T-helper 2 cell treated with Interferon-gamma antibody and Interleukin-4, amounts not matched to agents 100 ng/mL and 5 ng/mL, for 36 hours (primary cell): ENCODE measurements around the gene LDAH. TPM values are rescaled to one million over a fixed set of nuclear protein-coding genes. Genes with fewer than 3 reads are reported as not detected.
"Not testable (repeated sequence)": the region's sequence is repeated elsewhere in the genome, so short reads cannot be mapped to it uniquely, and the experiment has no call there.

Experiments
- intact Hi-C: fragments of 100-400 bp; cut with micrococcal nuclease; formaldehyde crosslinking; loops from one replicate; pipeline ENCODE4 v1.15.1; 2023
- total RNA-seq: library from RNA; stranded (reverse); gene quantifications from 2 replicates; pipeline ENCODE4 v1.2.3, GENCODE V29; 2022

The LDAH gene
- total RNA-seq, 1 donor from 2014 or later: 31.3 TPM

DNA sequence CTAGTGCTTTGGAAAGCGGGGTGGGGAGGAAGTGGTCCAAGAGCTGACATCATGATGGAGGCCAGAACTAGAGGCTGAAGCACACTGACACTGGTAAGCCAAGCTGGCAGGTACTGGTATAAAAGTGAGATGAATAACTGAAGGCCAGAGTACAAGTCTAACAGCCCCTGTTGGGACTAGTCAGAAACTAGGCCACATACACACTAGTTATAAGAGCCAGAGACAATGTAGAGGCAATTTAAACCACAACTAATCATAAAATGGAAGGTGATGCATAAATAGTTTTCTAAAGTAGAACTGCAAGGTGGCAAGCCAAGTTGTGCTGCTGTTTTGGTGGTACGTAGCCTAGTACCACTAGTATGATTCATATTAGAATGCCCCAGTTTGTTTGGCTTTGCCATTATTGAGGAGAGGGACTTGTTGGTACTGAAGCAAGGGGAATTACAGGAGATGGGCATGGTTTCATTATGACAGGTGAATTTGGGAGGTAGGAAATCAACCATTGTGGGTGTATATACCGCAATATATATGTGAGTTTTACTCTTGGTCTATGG lies 98.3 kb downstream of the LDAH start:
- intact Hi-C loops: no loop called here

DNA sequence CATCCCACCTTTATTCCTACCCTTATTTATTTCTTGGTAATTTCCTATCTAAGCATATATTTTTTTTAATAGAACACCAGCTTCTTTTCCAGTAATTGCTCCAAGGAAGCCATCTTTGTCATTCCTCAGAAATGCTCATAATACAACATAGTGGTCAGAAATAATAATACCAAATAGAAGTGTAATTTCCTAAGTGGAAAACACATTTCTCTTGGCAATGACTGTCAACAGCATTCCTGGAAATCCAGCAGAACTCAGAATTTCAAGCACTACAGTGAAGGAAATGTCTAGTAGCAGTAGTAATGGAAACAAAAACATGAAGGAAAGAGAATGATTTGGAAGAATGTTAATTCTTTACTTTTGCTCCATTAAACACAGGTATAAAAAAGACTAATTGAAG lies 99.4 kb downstream of the LDAH start:
- intact Hi-C loops: no loop called here

DNA sequence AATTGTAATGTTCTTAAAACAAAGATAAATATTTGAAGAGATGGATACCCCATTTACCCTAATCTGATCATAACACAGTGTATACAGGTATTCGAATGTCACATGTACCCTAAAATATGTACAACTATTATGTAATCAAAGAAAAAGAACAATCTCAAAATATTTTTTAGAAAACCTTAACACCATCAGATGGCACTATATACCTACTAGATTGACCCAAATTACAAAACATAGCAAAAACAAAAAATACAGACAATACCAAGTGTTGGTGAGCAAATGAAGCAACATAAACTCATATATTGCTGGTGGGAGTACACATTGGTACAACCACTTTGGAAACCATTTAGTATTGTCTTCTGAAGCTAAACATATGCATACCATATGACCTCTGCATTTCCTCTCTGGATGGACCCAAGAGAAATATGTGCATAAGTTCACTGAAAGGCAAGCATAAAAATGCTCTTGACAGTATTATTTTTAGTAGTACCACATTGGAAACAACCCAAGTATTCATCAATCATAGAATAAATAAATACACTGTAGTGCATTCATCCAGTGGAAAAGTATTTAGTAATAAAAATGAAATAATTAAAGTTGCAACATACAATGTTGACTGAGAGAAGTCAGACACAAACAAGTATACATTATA lies 100.2 kb downstream of the LDAH start:
- intact Hi-C loops: no loop called here

DNA sequence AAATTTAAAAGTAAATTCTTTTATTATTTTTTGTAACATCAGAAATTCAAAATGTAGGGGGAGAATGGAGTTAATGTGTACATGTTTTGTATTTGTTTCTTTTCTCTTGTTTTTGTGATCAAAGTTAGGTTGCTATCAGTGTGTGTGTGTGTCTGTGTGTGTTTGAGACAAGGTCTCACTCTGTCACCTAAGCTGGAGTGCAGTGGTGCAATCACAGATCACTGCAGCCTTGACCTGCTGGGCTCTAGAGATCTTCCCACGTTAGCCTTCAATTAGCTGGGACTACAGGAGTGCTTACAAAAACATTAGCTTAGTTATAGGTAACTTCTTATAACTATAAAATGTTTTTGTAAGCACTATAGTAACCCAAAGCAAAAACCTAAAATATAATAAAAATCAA lies 105.3 kb downstream of the LDAH start:
- intact Hi-C loops: no loop called here

DNA sequence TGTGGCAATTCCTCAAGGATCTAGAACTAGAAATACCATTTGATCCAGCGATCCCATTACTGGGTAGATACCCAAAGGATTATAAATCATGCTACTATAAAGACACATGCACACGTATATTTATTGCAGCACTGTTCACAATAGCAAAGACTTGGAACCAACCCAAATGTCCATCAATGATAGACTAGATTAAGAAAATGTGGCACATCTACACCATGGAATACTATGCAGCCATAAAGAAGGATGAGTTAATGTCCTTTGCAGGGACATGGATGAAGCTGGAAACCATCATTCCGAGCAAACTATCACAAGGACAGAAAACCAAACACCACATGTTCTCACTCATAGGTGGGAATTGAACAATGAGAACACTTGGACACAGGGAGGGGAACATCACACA lies 106.7 kb downstream of the LDAH start:
- intact Hi-C loops: not testable (repeated sequence)

DNA sequence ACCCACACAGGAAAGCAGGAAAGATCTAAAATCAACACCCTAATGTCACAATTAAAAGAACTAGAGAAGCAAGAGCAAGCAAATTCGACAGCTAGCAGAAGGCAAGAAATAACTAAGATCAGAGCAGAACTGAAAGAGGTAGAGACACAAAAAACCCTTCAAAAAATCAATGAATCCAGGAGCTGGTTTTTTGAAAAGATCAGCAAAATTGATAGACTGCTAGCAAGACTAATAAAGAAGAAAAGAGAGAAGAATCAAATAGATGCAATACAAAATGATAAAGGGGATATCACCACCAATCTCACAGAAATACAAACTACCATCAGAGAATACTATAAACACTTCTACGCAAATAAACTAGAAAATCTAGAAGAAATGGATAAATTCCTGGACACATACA lies 108.5 kb downstream of the LDAH start:
- intact Hi-C loops: not testable (repeated sequence)

DNA sequence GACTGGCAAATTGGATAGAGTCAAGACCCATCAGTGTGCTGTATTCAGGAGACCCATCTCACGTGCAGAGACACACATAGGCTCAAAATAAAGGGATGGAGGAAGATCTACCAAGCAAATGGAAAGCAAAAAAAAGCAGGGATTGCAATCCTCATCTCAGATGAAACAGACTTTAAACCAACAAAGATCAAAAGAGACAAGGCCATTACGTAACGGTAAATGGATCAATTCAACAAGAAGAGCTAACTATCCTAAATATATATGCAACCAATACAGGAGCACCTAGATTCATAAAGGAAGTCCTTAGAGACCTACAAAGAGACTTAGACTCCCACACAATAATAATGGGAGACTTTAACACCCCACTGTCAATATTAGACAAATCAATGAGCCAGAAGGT lies 109.3 kb downstream of the LDAH start:
- intact Hi-C loops: not testable (repeated sequence)

DNA sequence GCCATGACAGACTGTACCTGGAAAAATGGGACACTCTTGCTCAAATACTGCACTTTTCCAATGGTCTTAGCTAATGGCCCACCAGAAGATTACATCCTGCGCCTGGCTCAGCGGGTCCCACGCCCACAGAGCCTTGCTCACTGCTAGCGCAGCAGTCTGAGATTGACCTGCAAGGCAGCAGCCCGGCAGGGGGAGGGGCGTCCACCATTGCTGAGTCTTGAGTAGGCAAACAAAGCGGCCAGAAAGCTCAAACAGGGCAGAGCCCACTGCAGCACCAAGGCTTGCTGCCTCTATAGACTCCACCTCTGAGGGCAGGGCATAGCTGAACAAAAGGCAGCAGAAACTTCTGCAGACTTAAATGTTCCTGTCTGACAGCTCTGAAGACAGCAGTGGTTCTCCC lies 111.3 kb downstream of the LDAH start:
- intact Hi-C loops: not testable (repeated sequence)

DNA sequence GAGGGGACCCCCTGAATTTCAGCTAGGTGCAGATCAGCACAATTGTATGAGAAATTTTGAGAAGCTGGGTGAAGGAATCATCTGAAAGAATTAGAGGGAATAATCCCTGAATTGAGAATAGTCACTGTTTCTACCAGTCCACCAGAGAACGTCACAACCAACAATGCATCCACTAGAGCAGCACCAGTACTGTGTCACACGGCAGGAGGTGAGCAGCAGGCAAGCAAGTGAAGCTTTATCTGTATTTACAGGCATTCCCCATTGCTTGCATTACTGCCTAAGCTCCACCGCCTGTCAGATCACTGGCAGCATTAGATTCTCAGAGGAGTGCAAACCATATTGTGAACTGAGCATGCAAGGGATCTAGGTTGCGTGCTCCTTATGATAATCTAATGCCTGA lies 115.3 kb downstream of the LDAH start:
- intact Hi-C loops: no loop called here

DNA sequence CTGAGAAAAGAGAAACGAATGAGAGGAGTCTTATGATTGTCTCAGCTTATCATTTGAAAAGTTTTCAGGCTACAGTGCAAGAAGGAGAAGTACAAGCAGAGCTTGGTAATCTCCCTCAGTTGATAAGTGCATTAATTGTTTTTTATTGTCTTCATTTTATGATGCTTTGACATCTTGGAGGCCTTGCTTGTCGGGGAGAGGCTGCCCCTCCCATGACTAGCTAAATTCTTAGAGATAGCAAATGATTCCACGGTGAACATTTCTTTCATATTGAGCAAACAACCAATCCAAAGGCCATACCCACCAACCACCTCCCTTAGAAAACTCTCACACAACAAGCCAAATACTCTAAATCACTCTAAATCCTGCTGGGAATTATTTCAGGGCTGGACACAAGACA lies 116.1 kb downstream of the LDAH start:
- intact Hi-C loops: no loop called here

DNA sequence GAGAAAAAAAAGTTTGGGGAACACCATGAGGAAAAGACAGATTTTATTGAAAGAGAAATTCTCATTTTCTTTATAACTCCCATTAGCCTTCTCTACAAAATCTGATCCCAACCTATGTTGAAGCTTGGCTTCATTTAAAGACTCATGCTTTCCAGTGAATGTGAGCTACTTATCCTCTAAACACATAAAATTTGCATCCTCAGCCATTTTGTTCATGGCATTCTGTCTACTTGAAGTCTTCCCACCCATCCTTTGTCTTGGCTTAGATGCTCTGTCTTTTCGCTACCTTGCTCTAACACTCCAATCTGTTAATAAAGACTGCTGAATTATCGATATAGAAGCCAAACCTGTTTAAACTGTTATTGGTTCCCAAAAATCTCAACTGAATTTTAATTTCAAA lies 116.7 kb downstream of the LDAH start:
- intact Hi-C loops: no loop called here

DNA sequence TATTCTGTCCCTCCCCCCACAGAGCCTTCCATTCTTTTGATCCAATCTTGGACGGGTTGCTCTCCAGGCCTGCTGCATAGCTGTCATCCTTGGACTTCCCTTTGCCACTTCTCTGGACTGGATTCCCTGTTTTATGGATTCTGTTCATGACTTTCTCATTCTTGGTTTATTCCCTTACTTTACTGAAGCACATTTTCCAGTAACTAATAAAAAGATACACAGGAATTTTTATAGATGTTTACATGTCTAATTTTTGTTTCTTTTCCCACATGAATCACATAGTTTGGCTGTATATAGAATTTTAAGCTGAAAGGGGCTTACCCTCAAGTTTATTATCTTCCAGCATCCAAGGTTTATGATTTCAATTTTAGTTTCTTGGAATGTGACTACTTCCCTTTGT lies 118.0 kb downstream of the LDAH start:
- intact Hi-C loops: no loop called here

DNA sequence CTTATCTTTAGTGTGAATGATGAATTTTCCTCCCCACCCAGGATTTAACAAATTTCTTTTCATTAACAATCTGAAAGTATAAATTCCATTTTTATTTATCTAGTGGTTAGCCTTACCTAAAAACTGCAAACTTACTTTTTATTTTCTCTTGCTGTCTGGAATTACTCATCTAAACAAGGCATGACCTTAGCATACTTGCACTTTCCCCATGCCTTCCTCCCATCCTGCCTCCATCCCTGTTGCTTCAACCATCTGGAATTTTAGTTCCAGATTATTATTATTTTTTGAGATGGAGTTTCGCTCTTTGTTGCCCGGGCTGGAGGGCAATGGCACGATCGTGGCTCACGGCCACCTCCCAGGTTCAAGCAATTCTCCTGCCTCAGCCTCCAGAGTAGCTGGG lies 120.3 kb downstream of the LDAH start:
- intact Hi-C loops: no loop called here

DNA sequence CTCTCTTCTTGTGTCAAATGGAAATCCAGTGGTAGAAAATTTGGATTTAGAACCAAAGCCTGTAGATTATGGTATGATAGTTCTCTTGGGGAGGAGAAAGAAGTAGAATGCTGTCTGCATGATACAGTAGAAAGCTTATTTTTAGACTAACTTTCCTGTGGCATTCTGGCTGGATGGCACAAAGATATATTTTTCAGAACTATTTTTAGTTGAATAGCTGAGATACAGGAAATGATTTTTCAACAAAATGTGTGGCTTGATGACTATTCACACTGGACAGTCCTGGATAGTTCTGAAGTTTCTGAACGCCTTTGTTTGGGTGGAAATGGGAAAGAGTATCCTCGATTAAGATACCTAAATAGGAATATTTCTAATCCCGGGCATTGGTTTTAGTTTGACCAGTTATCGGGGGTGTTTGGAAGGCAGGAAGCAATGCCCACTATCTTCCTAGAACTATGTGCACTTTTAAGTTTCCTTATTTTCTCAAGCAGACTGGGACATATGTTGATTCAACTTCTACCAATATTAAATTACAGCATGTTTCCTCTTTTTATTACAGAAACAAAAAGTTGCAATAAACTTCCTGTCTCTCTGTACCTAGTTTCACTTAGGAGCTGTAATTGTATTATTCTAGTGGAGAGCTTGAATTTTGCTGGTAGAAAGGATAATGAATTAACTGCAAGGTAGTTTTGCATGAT lies 123.8 kb downstream of the LDAH start:
- intact Hi-C loops: no loop called here

DNA sequence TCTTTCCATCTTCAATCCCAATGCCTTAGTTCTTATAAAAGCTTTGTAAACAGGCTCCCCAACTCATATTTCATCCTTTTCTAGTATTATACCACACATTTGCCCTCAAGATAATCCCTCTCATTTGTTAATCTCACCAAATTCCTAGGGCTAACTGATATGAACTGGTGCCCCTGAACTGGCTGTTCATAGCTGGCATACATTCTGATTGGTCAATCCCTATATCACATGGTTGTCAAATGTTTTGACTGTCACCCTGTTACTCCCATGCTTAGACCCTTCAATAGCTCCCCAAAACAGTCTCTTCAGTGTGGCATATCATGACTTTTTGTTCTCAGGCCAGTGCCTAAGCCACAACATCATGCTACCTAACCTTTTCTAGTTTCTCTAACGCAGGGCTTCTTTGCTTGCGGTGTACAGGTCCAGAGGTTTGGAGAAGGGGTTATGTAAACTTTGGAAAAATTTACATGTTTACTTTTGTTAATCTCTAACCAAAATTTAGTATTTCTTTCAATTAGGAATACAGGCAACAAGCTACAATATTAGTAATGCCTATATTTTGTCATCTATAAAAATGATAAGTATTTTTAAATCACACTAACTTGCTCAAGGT lies 125.5 kb downstream of the LDAH start:
- intact Hi-C loops: no loop called here

DNA sequence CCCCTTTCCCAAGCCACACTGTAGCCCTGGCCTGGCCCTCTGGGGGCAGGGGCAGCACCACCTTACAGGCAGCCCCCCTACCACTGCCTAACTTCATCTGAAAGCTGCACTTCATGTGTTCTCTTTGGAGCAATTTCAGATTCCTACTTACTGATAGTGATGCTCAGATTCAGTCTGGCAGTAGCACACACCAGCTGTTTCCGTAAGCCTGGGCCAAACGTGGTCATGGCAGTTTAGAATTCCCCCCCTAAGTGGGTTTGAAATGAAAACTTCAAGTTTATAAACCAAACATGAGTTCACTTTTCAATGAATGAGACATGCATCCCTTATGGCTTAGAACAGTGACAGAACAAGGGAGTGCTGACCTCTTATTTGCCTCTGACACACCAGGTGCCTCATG lies 126.5 kb downstream of the LDAH start:
- intact Hi-C loops: no loop called here

DNA sequence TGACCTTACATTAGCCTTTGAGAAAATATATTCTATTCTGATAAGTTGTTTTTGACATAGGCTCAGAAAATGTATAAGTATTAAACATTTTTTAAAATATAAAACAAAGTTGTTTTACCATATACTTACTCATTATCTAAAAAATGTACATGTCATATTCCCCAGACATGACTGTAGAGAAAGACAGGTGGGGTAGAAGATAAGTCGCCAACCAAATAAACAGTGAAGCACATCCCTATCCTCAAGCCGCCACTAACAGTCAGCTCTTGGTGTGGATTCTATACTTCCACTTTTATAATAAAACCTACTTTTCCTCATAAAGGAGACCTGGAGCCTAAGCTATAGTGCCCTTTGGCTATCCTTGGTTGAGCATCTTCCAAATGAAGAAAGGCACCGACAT lies 129.6 kb downstream of the LDAH start:
- intact Hi-C loops: no loop called here

DNA sequence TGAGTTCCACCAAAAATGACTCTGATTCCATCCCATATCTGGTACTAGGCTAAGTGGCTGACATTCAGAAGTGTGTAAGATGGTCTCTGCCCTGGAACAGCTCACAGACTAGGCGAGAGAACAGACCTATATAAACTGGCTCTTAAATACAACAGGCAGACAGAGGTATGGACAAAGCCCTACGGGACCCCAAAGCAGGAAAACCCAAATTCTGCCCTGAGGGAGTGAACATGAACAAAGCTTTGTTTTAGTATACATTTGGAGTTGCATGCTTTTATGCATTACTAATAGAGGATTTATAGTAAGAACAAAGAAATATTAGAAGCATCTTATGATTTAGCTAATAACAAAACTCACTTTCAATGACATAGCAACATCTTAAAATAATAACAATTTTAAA lies 130.8 kb downstream of the LDAH start:
- intact Hi-C loops: no loop called here

DNA sequence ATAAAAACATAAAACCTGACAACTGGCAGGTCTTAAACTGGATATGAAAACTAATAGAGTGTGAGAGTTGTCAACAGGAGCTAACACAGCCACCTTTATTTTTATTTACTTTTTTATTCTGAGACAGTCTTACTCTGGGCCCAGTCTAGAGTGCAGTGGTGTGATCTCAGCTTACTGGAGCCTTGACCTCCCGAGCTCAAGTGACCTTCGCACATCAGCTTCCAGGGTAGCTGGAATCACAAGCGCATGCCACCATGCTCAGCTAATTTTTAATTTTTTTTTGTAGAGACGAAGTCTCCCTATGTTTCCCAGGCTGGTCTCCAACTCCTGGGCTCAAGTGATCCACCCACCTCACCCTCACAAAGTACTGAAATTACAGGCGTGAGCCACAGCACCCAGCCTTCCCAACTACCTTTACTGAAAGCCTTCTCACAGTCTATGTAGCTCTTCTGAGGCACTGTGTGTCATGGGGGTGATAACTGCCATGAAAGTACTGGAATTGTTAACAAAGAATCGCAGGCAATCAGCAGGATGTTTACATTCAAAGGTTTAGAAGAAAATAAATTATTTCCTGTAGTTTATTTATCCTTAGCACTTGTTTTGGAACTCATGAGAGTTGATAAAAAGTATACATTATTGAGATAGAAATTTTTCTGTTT lies 131.7 kb downstream of the LDAH start:
- intact Hi-C loops: no loop called here

DNA sequence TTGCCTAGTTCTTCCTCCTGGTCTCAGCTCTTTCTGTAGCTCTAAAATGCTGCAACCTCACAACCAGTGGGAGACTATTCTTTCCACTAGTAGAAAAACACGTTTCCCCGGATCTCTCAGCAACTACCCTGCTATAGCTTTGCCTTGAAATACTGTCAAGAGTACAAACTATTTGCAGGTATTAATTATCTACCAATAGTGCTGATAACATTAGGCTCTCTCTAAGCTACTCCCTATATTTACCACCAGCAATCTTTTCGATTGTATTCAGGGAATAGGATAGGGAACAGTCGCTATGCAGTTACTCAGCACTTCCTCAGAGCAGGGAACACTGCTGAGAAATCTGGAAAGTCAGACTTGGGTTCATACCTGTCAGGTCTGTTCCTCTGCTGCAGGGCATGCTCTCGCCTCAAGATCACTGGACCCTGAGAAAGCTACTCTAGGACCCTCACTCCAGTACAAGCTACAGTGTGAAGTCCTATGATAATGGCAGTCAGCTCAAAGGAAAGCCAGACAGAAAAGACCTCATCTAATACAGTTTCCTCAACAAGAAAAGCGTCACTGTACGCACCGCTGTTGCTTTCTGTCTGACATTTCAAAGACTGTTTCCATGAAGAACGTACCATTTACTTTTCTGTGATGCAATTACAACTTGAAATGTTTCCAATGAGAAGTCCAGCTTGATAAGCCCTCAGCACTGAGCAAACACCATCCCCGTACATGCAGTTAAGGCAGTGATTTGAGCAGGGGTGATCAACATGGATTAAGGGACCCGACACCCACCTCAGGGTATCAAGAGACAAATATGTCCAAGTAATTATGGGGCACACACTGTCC lies 133.3 kb downstream of the LDAH start:
- intact Hi-C loops: no loop called here

DNA sequence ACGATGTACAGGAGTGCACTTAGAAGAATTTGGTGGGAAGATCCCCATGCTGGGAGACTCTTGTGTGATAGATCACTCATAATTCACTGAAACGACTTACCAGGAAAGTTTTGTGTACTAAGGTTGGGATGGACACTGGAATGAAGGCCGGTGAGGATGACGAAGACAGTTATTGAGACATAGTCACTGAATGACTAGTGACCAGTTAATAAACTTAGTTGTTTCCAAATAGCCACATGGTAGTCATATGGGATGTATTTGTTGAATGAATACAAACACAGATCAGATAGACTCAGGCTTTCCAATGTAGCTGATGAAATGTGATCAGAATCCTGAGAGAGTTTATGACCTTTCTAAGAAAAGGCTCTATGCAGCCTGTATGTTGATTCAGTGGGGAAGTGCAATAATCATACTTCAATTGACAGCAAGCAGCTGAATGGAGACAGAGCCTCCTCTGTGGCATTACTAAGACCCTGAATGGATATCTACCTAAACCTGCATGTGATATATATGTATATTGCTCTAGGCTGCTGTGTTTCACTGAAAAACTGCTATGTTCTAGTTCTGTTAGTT lies 135.6 kb downstream of the LDAH start:
- intact Hi-C loops: no loop called here
